CD4-positive, alpha-beta T cell (primary cell): Measurements from ENCODE around the gene TMEM51. TPM values are rescaled to one million over a fixed set of nuclear protein-coding genes. Genes with fewer than 3 reads are reported as not detected.

Experiments
- ATAC-seq: fragments of 200-7000 bp; cut with Tn5 transposase; one replicate; pipeline ENCODE4 v1.10.0; 2022; ENCODE audit warnings: mild to moderate bottlenecking; ENCODE audit not compliant: poor library complexity
- CTCF ChIA-PET: fragments of 350-600 bp; sonication (Branson Sonifier 250); formaldehyde crosslinking; loops from one replicate; lab custom pipeline; 2021; ENCODE audit warnings: antibody characterized with exemption, inconsistent platforms; lab: Charles Lee
- POLR2A ChIA-PET: fragments of 350-600 bp; sonication (Branson Sonifier 250); formaldehyde crosslinking; loops from one replicate; lab custom pipeline; 2021; ENCODE audit warnings: antibody characterized with exemption, inconsistent platforms; lab: Charles Lee
- DNase-seq, 14 experiments: peaks; one replicate each; pipeline ENCODE4 v3.0.0-alpha.2; 2013 to 2020; ENCODE audit warnings: mixed read lengths in 2 of 14
- H3K27ac ChIP-seq, 2 donors: one replicate each; pipeline versions ENCODE4 v1.5.1 to v1.7.0; 2013; ENCODE audit warnings: low read length in 2 of 2, low read depth in 1 of 2, mild to moderate bottlenecking in 1 of 2
- H3K27me3 ChIP-seq, 2 experiments: 1 replicate in 1 of 2; 2 replicates in 1 of 2; pipeline versions ENCODE4 v1.6.1 to v1.7.0; 2013; ENCODE audit warnings: low read length in 2 of 2, control low read depth in 1 of 2, mild to moderate bottlenecking in 1 of 2, moderate library complexity in 1 of 2; ENCODE audit not compliant: insufficient read depth in 2 of 2, control insufficient read depth in 1 of 2
- H3K36me3 ChIP-seq: one replicate; pipeline ENCODE4 v1.6.1; 2013; ENCODE audit warnings: low read length, control low read depth; ENCODE audit not compliant: insufficient read depth
- H3K4me1 ChIP-seq: one replicate; pipeline ENCODE4 v1.6.1; 2013; ENCODE audit warnings: low read length, control low read depth; ENCODE audit not compliant: insufficient read depth
- H3K4me3 ChIP-seq: one replicate; pipeline ENCODE4 v1.5.1; 2013; ENCODE audit warnings: mild to moderate bottlenecking, low read length, moderate library complexity
- H3K9me3 ChIP-seq, 2 experiments: 1 replicate in 1 of 2; 2 replicates in 1 of 2; pipeline versions ENCODE4 v1.6.1 to v1.7.0; 2013; ENCODE audit warnings: low read length in 2 of 2, mild to moderate bottlenecking in 2 of 2, control low read depth in 1 of 2, moderate library complexity in 1 of 2; ENCODE audit not compliant: control insufficient read depth in 1 of 2, insufficient read depth in 1 of 2
- H3K27ac Mint-ChIP-seq: one replicate; pipeline ENCODE4 v1.8.0; 2020; ENCODE audit warnings: mixed read lengths
- H3K27me3 Mint-ChIP-seq: one replicate; pipeline ENCODE4 v1.8.0; 2021; ENCODE audit warnings: mixed read lengths
- H3K36me3 Mint-ChIP-seq: one replicate; pipeline ENCODE4 v1.8.0; 2021; ENCODE audit warnings: low read depth, mixed read lengths
- H3K4me1 Mint-ChIP-seq: one replicate; pipeline ENCODE4 v1.8.0; 2021; ENCODE audit warnings: low read depth, mixed read lengths
- H3K4me3 Mint-ChIP-seq: one replicate; pipeline ENCODE4 v1.8.0; 2020; ENCODE audit warnings: mild to moderate bottlenecking, mixed read lengths
- H3K9me3 Mint-ChIP-seq: one replicate; pipeline ENCODE4 v1.8.0; 2020; ENCODE audit warnings: mixed read lengths
- CTCF ChIP-seq: fragments of 200-600 bp; IDR thresholded peaks from one replicate; pipeline ENCODE4 v1.8.0; 2022; ENCODE audit warnings: antibody characterized with exemption, mild to moderate bottlenecking
- intact Hi-C, 2 experiments: fragments of 100-400 bp; cut with DNase I in 1 of 2; cut with micrococcal nuclease in 1 of 2; formaldehyde crosslinking; loops; one replicate each; pipeline versions ENCODE4 v1.15.1 to v1.9.0; 2023 to 2025; cut with DNase I, micrococcal nuclease
- total RNA-seq, 174 experiments: library from RNA in 2 of 174; stranded (reverse) in 2 of 174; gene quantifications; one replicate each; pipeline ENCODE4 v1.2.3 and lab custom pipeline; 2021 to 2026

The TMEM51 gene
- total RNA-seq, 2 experiments from 2014 or later, result not detected

DNA sequence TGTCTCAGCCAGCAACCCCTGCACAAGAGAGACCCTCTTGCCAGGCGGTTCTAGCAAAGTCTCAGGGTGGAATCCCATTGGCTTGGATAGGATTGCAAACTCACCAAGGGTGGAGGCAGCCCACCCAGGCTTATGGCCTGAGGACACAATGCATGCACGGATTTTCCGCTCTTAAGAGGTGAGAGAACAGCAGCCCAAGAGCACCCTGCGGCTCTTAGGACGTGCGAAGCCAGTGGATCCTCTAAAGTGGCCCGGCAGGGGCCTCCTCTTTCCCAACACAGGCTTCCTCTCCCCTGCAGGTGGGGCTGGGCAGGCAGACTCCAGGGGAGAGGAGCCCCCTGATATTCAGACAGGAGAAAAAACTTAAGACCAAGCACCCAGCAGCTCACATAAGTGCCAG is 31.2 kb upstream of the TMEM51 start:
- Mint-ChIP-seq H3K9me3 (no peaks in the 10 kb centered on the region), H3K27ac (no peak overlapping the region), H3K4me1 (no peaks in the 10 kb centered on the region), H3K27me3 (peaks cover 4% of the 10 kb centered on the region), H3K36me3 (no peaks in the 10 kb centered on the region), H3K4me3 (no peak overlapping the region)
- Histone ChIP-seq H3K27ac (no peak overlapping the region), H3K27me3 (no peaks in the 10 kb centered on the region), H3K4me3 (no peak overlapping the region), H3K4me1 (no peaks in the 10 kb centered on the region), H3K9me3 (peaks cover 0 to 4% of the 10 kb centered on the region in 2 experiments), H3K36me3 (no peaks in the 10 kb centered on the region)
- DNase-seq, result no peak
- no peak for ATAC-seq
- ChIA-PET POLR2A (no interaction called here), CTCF (no interaction called here)
- intact Hi-C loops, result no loop called here
- no peak for TF ChIP-seq CTCF

- POLR2A ChIA-PET, result no interaction called here
These were observed 30.3 kb upstream of the TMEM51 start for GRCh38 chr1:15123270-15123669.

GRCh38 chr1:15123925-15124324 is 29.6 kb upstream of the TMEM51 start:
- POLR2A ChIA-PET, result no interaction called here
- Mint-ChIP-seq H3K4me1 (no peaks in the 10 kb centered on the region), H3K9me3 (no peaks in the 10 kb centered on the region), H3K27me3 (peaks cover 6% of the 10 kb centered on the region), H3K36me3 (no peaks in the 10 kb centered on the region), H3K4me3 (no peak overlapping the region), H3K27ac (no peak overlapping the region)
- intact Hi-C loops, result no loop called here
- Histone ChIP-seq H3K4me3 (no peak overlapping the region), H3K4me1 (no peaks in the 10 kb centered on the region), H3K36me3 (no peaks in the 10 kb centered on the region), H3K9me3 (peaks cover 0 to 4% of the 10 kb centered on the region in 2 experiments), H3K27ac (no peak overlapping the region), H3K27me3 (no peaks in the 10 kb centered on the region)
- no peak for DNase-seq
- ATAC-seq, result no peak
- CTCF ChIA-PET, result no interaction called here
- no peak for TF ChIP-seq CTCF

More at GRCh38 chr1:15123270-15123669, 30.3 kb upstream of the TMEM51 start:
- ATAC-seq (no peak), DNase-seq (no peak)
- no peaks in the 10 kb centered on the region for H3K9me3 Mint-ChIP-seq
- no peaks in the 10 kb centered on the region for H3K4me1 Mint-ChIP-seq
- no peaks in the 10 kb centered on the region for H3K36me3 Mint-ChIP-seq
- no peaks in the 10 kb centered on the region for H3K36me3 ChIP-seq
- no peak for TF ChIP-seq CTCF
- no peak overlapping the region for H3K4me3 ChIP-seq
- H3K9me3 ChIP-seq, result peaks cover 0 to 4% of the 10 kb centered on the region in 2 experiments
- no peaks in the 10 kb centered on the region for H3K27me3 ChIP-seq
- no peak overlapping the region for H3K27ac ChIP-seq
- intact Hi-C loops, result no loop called here
- H3K4me3 Mint-ChIP-seq, result no peak overlapping the region
- CTCF ChIA-PET, result no interaction called here
- H3K27me3 Mint-ChIP-seq, result peaks cover 4% of the 10 kb centered on the region
- H3K4me1 ChIP-seq, result no peaks in the 10 kb centered on the region
- no peak overlapping the region for H3K27ac Mint-ChIP-seq
